Ovary (tissue), 9 donors: ENCODE results near the gene LGI4. TPM values are rescaled to one million over a fixed set of nuclear protein-coding genes. Genes with fewer than 3 reads are reported as not detected.

Source experiments
- DNase-seq, 5 donors: peaks; one replicate each; pipeline ENCODE4 v3.0.0-alpha.2; 2019 to 2020
- H3K27ac ChIP-seq, 2 donors: fragments of 200-600 bp; one replicate each; pipeline versions ENCODE4 v1.5.1 to v1.8.0; 2019 to 2022
- H3K27me3 ChIP-seq: fragments of 200-600 bp; one replicate; pipeline ENCODE4 v1.8.0; 2022
- H3K36me3 ChIP-seq: fragments of 200-600 bp; sonication (generic); one replicate; pipeline ENCODE4 v1.5.1; 2019
- H3K4me1 ChIP-seq: one replicate; pipeline ENCODE4 v1.8.1; 2013; ENCODE audit warnings: mild to moderate bottlenecking, moderate library complexity; ENCODE audit not compliant: insufficient read depth
- H3K4me3 ChIP-seq: fragments of 200-600 bp; sonication (generic); one replicate; pipeline ENCODE4 v1.5.1; 2017
- H3K9me3 ChIP-seq, 2 donors: fragments of 200-600 bp in 1 of 2; sonication (generic) in 1 of 2; one replicate each; pipeline versions ENCODE4 v1.5.1 to v1.8.1; 2013 to 2019; ENCODE audit warnings: mild to moderate bottlenecking in 1 of 2, moderate library complexity in 1 of 2
- EP300 ChIP-seq: sonication (generic); formaldehyde crosslinking; IDR thresholded peaks from one replicate; pipeline ENCODE4 v1.6.1; 2017; ENCODE audit warnings: antibody characterized with exemption
- POLR2A ChIP-seq: fragments of 450-650 bp; IDR thresholded peaks from one replicate; pipeline ENCODE4 v1.6.1; 2017; ENCODE audit warnings: antibody characterized with exemption, mild to moderate bottlenecking, moderate library complexity
- WGBS, 3 donors: extraction: QIAGEN DNeasy Blood & Tissue Kit in 1 of 3; methylation state at CpG; one replicate each; pipeline versions ENCODE4 v1.1.5 to v1.1.7; 2013 to 2017; 5-methylcytosine and 5-hydroxymethylcytosine counted together
- intact Hi-C, 4 donors: fragments of 100-400 bp; cut with DNase I; formaldehyde crosslinking; loops; one replicate each; pipeline versions ENCODE4 v1.11.0 to v1.15.1; 2022 to 2023
- polyA plus RNA-seq, 2 donors: library from polyadenylated mRNA; stranded (reverse); fragments of 200-250 nt in 1 of 2; fragments of 350-450 nt in 1 of 2; fragmentation: Illumina TruSeq in 1 of 2; extraction: RNeasy Lipid Tissue Mini Kit (QIAGEN cat#74804) in 1 of 2; gene quantifications; one replicate each; pipeline ENCODE4 v1.2.3, GENCODE V29; 2013 to 2014
- total RNA-seq, 7 donors: library from RNA; depleted of rRNA in 2 of 7; stranded (reverse); fragments of >200 nt in 2 of 7; fragmentation: NEBNext Ultra II Directional in 3 of 7; extraction: Animal tissue kit (Norgen Biotek cat#: 25700) in 3 of 7; gene quantifications; one replicate each; pipeline versions ENCODE4 v1.1.0 to v1.2.4, GENCODE V29; 2016 to 2023
- TF ChIP-seq, protein P1 (sequence below), 3 donors: fragments of 450-650 bp in 2 of 3; fragments of 200-600 bp in 1 of 3; IDR thresholded peaks; one replicate each; pipeline versions ENCODE4 v1.5.1 to v1.8.0; 2016 to 2022; ENCODE audit warnings: antibody characterized with exemption in 3 of 3, mild to moderate bottlenecking in 1 of 3
- donor health status: DM: no; HTN: no; CAD: no; lungs with moderate emphysema.
- donor health status: DM: no; HTN: no; CAD: no.
- donor health status: Bipolar disorder and iron deficiency.
- donor health status: DM: yes; HTN: yes; CAD: no.
- donor health status: DM: no; HTN: no; CAD: no.
- donor health status: DM: yes; HTN: yes; CAD: no.

Gene LGI4
- total and polyA plus RNA-seq, 9 donors = 1.9 to 13.3 (median 5.9) TPM

DNA sequence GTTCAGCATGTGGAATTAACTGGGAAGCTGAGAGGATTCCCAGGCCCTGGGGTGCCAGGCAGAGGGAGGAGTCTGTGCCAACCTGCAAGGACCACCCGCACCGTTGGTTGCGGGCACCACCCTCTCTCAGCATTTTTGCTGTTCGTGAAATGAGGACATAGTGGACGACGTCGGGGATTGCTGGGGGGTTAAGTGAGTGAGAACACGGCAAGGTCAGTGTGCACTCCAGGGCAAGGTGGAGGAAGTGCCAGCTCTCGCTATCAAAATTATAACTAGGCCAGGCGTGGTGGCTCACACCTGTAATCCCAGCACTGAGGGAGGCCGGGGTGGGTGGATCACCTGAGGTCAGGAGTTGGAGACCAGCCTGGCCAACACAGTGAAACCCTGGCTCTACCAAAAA is 17.1 kb downstream of the LGI4 start:
- H3K9me3 ChIP-seq = no peaks in the 10 kb centered on the region
- TF ChIP-seq, protein P1, sequence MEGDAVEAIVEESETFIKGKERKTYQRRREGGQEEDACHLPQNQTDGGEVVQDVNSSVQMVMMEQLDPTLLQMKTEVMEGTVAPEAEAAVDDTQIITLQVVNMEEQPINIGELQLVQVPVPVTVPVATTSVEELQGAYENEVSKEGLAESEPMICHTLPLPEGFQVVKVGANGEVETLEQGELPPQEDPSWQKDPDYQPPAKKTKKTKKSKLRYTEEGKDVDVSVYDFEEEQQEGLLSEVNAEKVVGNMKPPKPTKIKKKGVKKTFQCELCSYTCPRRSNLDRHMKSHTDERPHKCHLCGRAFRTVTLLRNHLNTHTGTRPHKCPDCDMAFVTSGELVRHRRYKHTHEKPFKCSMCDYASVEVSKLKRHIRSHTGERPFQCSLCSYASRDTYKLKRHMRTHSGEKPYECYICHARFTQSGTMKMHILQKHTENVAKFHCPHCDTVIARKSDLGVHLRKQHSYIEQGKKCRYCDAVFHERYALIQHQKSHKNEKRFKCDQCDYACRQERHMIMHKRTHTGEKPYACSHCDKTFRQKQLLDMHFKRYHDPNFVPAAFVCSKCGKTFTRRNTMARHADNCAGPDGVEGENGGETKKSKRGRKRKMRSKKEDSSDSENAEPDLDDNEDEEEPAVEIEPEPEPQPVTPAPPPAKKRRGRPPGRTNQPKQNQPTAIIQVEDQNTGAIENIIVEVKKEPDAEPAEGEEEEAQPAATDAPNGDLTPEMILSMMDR (IDR thresholded peaks at IDR 0.05) = no peak
- no peak for TF ChIP-seq POLR2A
- no peak for TF ChIP-seq EP300
- no peak for DNase-seq
- WGBS, 3 donors = 76 to 82% (median 79%) methylated on average over 11 of the region's 11 CpGs
- peaks cover 14% of the 10 kb centered on the region for H3K4me1 ChIP-seq
- H3K36me3 ChIP-seq = no peaks in the 10 kb centered on the region
- H3K27ac ChIP-seq = no peak overlapping the region
- H3K4me3 ChIP-seq = no peak overlapping the region
- intact Hi-C loops = no loop called here
- no peaks in the 10 kb centered on the region for H3K27me3 ChIP-seq

GRCh38 chr19:35117116-35117515 is 17.7 kb downstream of the LGI4 start:
- intact Hi-C loops = no loop called here
- Histone ChIP-seq H3K27me3 (no peaks in the 10 kb centered on the region), H3K36me3 (no peaks in the 10 kb centered on the region), H3K4me3 (peak overlapping the region; percentile 17), H3K9me3 (no peaks in the 10 kb centered on the region), H3K27ac (no peak overlapping the region), H3K4me1 (peaks cover 14% of the 10 kb centered on the region)
- WGBS, 3 donors = 52 to 70% (median 56%) methylated on average over 8 of the region's 8 CpGs
- DNase-seq = no peak
- TF ChIP-seq, protein P1 (IDR thresholded peaks at IDR 0.05) = no peak
- no peak for TF ChIP-seq POLR2A
- TF ChIP-seq EP300 = no peak

DNA sequence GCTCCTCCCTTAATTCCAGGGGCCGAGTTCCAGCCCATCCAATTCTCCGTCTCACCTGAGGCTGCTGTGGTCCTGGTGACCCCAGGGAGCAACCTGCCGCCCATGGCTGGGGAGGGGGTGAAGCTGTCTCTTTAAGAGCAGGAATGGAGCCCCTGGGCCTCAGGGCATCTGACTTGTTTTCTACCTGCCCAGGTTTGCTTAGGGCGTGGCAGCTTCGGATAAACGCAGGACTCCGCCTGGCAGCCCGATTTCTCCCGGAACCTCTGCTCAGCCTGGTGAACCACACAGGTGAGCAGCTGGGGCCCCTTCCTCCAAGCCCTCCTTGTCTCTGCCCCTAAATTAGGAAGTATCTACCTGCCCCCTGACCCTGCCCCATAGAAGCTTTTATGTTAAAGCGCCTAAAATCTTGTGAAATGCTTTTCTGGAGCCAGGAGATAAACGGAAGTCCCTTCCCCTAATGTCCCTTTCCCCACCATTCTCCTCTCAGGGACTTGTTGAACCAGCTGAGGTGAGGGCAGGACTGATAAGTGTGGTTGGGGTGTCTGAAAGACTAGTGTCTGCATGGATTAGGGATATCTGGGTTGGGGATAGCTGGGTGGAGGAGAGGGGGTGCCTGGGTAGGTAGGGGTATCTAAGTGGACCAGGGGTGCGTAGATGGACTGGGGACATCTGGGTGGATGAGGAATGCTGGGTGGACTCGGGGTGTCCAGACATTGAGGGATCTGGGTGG is 18.6 kb downstream of the LGI4 start:
- Histone ChIP-seq H3K27ac (no peak overlapping the region), H3K4me3 (peak overlapping the region; percentile 17)
- intact Hi-C loops = no loop called here

DNA sequence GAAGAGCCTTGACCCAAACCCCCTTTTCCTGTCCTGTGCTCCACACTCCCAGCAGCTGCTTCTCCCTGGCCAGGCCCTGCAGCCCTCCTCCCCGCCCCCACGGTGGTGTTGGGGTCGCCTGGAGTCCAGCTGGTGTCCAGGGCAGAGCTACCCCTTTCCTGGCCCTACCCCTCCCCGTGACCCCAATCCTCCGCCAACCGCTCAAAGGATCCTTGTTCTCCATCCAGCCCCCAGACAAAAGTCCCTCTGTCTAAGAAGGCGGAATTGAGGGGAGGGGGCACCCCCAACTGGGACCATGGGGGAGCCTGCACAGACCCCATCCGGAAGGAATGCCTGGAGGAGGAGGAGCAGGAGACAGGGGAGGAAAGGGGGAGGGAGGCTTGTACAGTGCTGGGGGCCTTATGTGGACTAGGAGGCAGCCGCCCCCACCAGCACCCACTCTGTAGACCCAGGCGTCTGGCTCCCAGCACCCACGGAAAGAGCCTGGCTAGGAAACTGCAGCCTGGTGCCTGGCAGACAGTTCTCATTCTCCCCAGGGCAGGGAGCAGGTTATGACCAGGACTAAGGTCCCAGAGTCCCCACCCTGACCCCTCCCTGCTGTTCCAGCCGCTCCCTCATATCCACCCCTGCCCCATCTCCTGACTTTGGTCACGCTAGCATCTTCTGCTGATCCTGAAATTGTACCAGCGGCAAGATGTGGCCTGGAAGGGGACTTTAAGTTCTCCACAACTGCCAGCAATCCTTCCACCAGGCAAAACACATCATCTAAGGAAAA is 19.5 kb downstream of the LGI4 start, which contains the start of gene FXYD3:
Gene FXYD3, plus strand, starts transcription at position 647 of the 775 bp plus-strand sequence. CDS start 3,554 bp downstream, outside the sequence.
- peak within 1 kb of the TSS in 1 of 2 donors; percentile 59 for H3K27ac ChIP-seq
- TF ChIP-seq EP300 (no peak), POLR2A (no peak)
- TF ChIP-seq, protein P1 (IDR thresholded peaks at IDR 0.05) = no peak
- H3K36me3 ChIP-seq = no peaks in the 10 kb centered on the region
- H3K9me3 ChIP-seq = no peaks in the 10 kb centered on the region
- 52 to 54% (median 54%) methylated on average over 11 to 14 of the region's 14 CpGs for WGBS, 3 donors
- DNase-seq = peak in 1 of 5 donors; percentile 55
- H3K4me1 ChIP-seq = peaks cover 14% of the 10 kb centered on the region
- intact Hi-C loops = no loop called here
- H3K4me3 ChIP-seq = peak within 1 kb of the TSS; percentile 17
- no peaks in the 10 kb centered on the region for H3K27me3 ChIP-seq

More for the DNA sequence above, 18.6 kb downstream of the LGI4 start:
- no peaks in the 10 kb centered on the region for H3K9me3 ChIP-seq
- no peaks in the 10 kb centered on the region for H3K36me3 ChIP-seq
- TF ChIP-seq, protein P1 (IDR thresholded peaks at IDR 0.05) = no peak
- no peak for TF ChIP-seq POLR2A
- TF ChIP-seq EP300 = no peak
- WGBS, 3 donors = 84 to 87% (median 87%) methylated on average over 13 of the region's 13 CpGs
- H3K27me3 ChIP-seq = no peaks in the 10 kb centered on the region
- peaks cover 14% of the 10 kb centered on the region for H3K4me1 ChIP-seq
- no peak for DNase-seq
